ENCODE measurements around the gene VANGL2. TPM values are rescaled to one million over a fixed set of nuclear protein-coding genes. Genes with fewer than 3 reads are reported as not detected.

Gene VANGL2
- polyA plus RNA-seq, 1 donor from 2014 or later: 22.6 TPM

DNA sequence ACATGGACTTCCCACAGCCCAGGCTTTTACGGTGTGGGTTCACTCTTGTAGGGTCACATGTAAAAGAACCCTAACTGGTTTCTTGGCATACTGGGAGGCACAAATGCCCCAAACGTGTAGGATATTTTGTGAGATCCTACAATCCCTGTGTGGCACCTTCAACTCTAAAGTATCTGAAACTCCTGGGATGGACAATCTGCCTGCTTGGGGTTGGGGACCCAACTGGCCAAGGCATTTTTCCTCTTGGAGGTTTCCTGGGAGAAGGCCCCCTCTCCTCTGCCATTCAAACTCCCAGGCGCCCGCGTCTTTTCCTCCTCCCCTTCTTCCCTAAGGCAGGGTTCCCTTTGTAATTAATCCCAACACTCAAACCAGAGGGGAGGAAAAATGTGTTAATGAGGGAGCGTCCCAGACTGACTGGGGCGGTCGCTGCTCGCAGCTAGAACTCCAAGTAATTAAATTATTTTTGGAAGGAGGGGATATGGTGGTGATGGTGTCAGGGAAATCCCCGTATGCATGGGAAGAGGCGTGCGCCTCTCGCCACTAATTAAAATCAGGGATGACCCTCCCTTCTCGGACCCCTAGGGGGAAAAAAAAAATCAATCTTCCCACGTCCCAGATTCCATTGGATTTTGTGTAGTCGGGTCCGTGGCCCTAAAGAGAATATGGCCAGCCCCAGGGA lies 681 bp upstream of the VANGL2 start:
- no peaks in the 10 kb centered on the region for H3K27me3 ChIP-seq (ENCODE audit: insufficient read depth, low read depth, low read length)
- H4K20me1 ChIP-seq (ENCODE audit: insufficient read depth): no peaks in the 10 kb centered on the region
- H3K9ac ChIP-seq (ENCODE audit: low read length): peak overlapping the region; percentile 97
- peak overlapping the region; percentile 99 for H2AFZ ChIP-seq (ENCODE audit: low read depth, low read length)
- no peaks in the 10 kb centered on the region for H3K9me3 ChIP-seq (ENCODE audit: low read length)
- peak overlapping the region; percentile 98 for H3K4me2 ChIP-seq (ENCODE audit: low read length)
- peak overlapping the region; percentile 75 for H3K4me3 ChIP-seq (ENCODE audit: low read length)
- peaks cover 48% of the 10 kb centered on the region for H3K79me2 ChIP-seq (replicated peaks; ENCODE audit: insufficient read depth, low read length)
- H3F3A ChIP-seq (ENCODE audit: insufficient read depth, low read length, poor library complexity, severe bottlenecking): no peaks in the 10 kb centered on the region
- TF ChIP-seq, protein P1, sequence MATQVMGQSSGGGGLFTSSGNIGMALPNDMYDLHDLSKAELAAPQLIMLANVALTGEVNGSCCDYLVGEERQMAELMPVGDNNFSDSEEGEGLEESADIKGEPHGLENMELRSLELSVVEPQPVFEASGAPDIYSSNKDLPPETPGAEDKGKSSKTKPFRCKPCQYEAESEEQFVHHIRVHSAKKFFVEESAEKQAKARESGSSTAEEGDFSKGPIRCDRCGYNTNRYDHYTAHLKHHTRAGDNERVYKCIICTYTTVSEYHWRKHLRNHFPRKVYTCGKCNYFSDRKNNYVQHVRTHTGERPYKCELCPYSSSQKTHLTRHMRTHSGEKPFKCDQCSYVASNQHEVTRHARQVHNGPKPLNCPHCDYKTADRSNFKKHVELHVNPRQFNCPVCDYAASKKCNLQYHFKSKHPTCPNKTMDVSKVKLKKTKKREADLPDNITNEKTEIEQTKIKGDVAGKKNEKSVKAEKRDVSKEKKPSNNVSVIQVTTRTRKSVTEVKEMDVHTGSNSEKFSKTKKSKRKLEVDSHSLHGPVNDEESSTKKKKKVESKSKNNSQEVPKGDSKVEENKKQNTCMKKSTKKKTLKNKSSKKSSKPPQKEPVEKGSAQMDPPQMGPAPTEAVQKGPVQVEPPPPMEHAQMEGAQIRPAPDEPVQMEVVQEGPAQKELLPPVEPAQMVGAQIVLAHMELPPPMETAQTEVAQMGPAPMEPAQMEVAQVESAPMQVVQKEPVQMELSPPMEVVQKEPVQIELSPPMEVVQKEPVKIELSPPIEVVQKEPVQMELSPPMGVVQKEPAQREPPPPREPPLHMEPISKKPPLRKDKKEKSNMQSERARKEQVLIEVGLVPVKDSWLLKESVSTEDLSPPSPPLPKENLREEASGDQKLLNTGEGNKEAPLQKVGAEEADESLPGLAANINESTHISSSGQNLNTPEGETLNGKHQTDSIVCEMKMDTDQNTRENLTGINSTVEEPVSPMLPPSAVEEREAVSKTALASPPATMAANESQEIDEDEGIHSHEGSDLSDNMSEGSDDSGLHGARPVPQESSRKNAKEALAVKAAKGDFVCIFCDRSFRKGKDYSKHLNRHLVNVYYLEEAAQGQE (IDR thresholded peaks at IDR 0.05; ENCODE audit: borderline replicate concordance): no peak
- TF ChIP-seq, protein P2, sequence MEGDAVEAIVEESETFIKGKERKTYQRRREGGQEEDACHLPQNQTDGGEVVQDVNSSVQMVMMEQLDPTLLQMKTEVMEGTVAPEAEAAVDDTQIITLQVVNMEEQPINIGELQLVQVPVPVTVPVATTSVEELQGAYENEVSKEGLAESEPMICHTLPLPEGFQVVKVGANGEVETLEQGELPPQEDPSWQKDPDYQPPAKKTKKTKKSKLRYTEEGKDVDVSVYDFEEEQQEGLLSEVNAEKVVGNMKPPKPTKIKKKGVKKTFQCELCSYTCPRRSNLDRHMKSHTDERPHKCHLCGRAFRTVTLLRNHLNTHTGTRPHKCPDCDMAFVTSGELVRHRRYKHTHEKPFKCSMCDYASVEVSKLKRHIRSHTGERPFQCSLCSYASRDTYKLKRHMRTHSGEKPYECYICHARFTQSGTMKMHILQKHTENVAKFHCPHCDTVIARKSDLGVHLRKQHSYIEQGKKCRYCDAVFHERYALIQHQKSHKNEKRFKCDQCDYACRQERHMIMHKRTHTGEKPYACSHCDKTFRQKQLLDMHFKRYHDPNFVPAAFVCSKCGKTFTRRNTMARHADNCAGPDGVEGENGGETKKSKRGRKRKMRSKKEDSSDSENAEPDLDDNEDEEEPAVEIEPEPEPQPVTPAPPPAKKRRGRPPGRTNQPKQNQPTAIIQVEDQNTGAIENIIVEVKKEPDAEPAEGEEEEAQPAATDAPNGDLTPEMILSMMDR (IDR thresholded peaks at IDR 0.05; ENCODE audit: poor library complexity, severe bottlenecking): peak; percentile 13
- H3K36me3 ChIP-seq (ENCODE audit: insufficient read depth, low read length): no peaks in the 10 kb centered on the region
- H3K27ac ChIP-seq (ENCODE audit: low read length): peak overlapping the region; percentile 92
- H3K9me2 ChIP-seq (ENCODE audit: insufficient read depth, low read length): no peaks in the 10 kb centered on the region

DNA sequence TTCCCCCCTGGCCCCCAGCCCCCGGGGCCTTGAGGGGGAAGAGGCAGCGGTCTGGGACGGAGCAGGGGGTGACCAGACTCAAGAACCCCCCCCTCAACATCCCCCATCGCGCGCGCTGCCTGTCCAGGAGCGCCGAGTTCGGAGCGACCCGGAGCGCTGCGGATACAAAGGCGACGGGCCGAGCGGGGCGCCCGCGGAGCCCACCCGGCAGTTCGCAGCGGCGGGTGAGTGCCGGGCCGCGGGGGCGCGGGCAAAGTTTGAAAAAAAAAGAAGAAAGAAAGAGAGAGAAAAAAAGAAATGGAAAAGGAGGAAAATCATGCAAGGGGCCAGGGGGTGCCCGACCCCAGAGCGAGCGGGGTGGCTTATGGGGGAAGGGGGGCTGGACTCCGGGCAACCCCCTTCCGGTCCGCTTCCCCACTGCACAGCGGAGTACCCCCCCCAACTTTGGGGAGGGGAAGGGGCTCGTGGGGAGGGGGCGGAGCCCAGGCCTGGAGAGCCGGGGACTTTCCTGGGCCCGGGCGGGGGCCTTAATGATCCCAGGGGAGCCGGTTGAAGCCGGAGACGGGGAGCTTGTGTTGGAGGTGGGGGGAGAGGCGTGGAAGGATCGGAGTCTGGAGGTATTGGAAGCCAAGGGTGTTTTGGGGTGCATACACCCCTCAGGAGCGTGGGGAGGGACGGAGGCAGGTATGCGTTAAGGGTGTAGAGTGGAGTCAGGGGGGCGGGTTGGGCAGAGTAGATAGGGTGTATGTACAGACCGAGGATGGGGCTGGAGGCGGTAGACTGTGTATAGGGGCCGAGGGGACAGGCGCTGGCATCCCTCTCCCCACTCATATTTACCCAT lies 502 bp downstream of the VANGL2 start:
- Histone ChIP-seq H3K36me3 (ENCODE audit: insufficient read depth, low read length) (no peaks in the 10 kb centered on the region), H3F3A (ENCODE audit: insufficient read depth, low read length, poor library complexity, severe bottlenecking) (no peaks in the 10 kb centered on the region), H3K9me3 (ENCODE audit: low read length) (no peaks in the 10 kb centered on the region), H2AFZ (ENCODE audit: low read depth, low read length) (peak overlapping the region; percentile 92), H3K27me3 (ENCODE audit: insufficient read depth, low read depth, low read length) (no peaks in the 10 kb centered on the region), H3K9me2 (ENCODE audit: insufficient read depth, low read length) (no peaks in the 10 kb centered on the region), H3K9ac (ENCODE audit: low read length) (peak overlapping the region; percentile 97), H3K27ac (ENCODE audit: low read length) (peak overlapping the region; percentile 90), H3K4me3 (ENCODE audit: low read length) (peak overlapping the region; percentile 75), H4K20me1 (ENCODE audit: insufficient read depth) (peaks cover 2% of the 10 kb centered on the region), H3K4me2 (ENCODE audit: low read length) (peak overlapping the region; percentile 97), H3K79me2 (replicated peaks; ENCODE audit: insufficient read depth, low read length) (peaks cover 59% of the 10 kb centered on the region)
- peak; percentile 50 for TF ChIP-seq TAF1 (IDR thresholded peaks at IDR 0.05; ENCODE audit: low read depth)
- TF ChIP-seq MXI1 (conservative IDR thresholded peaks at IDR 0.05; ENCODE audit: poor library complexity, severe bottlenecking): no peak
- TF ChIP-seq SMC3 (conservative IDR thresholded peaks at IDR 0.05; ENCODE audit: poor library complexity): no peak
- peak; percentile 8 for TF ChIP-seq POLR2AphosphoS5 (IDR thresholded peaks at IDR 0.05)
- TF ChIP-seq, protein P1 (IDR thresholded peaks at IDR 0.05; ENCODE audit: borderline replicate concordance): peak; percentile 40

Data from neural cell (in vitro differentiated cells).